Measurements from ENCODE around the gene TOGARAM2. TPM values are rescaled to one million over a fixed set of nuclear protein-coding genes. Genes with fewer than 3 reads are reported as not detected.

TOGARAM2 gene
- total and polyA plus RNA-seq, 2 of the 8 experiments (the other 6 are each of a cell fraction or from before 2014, with no cell fraction given), result 0.42 to 1.4 TPM

- Histone ChIP-seq H3K14ac (ENCODE audit: insufficient read length) (no peak overlapping the region), H4K91ac (replicated peaks; ENCODE audit: insufficient read length, low read length) (no peak overlapping the region), H3K4me1 (replicated peaks in 1 of 4; ENCODE audit: control insufficient read depth in 3 of 4, insufficient read depth in 4 of 4, low read length in 3 of 4) (peaks cover 0 to 5% (median 2%) of the 10 kb centered on the region in 4 experiments; a peak in 4 of 7 replicates), H2BK12ac (ENCODE audit: low read depth, low read length) (no peak overlapping the region), H3K79me2 (ENCODE audit: control insufficient read depth in 1 of 2, insufficient read depth in 2 of 2, low read length in 2 of 2) (no peaks in the 10 kb centered on the region), H3K36me3 (ENCODE audit: control insufficient read depth in 2 of 4, insufficient read depth in 4 of 4, low read length in 3 of 4) (no peaks in the 10 kb centered on the region), H2BK20ac (ENCODE audit: low read length) (no peak overlapping the region), H3K9me3 (ENCODE audit: insufficient read depth in 2 of 2, low read depth in 1 of 2, low read length in 1 of 2) (no peaks in the 10 kb centered on the region), H4K8ac (ENCODE audit: extremely low read depth, insufficient read depth, low read length) (no peak overlapping the region), H2BK15ac (ENCODE audit: low read length) (no peak overlapping the region), H3K23me2 (ENCODE audit: low read depth, low read length) (no peaks in the 10 kb centered on the region), H4K20me1 (replicated peaks in 1 of 2; ENCODE audit: control insufficient read depth in 1 of 2, insufficient read depth in 2 of 2, low read length in 2 of 2) (no peaks in the 10 kb centered on the region), H3K4me3 (ENCODE audit: extremely low read depth in 1 of 4, insufficient read depth in 2 of 4, low read depth in 3 of 4, low read length in 4 of 4) (no peak overlapping the region), H4K5ac (ENCODE audit: insufficient read length, low read depth, low read length) (no peak overlapping the region), H2AFZ (ENCODE audit: low read length) (no peak overlapping the region), H3K27me3 (replicated peaks in 1 of 4; ENCODE audit: control insufficient read depth in 3 of 4, extremely low read depth in 1 of 4, insufficient read depth in 3 of 4, low read length in 3 of 4) (no peaks in the 10 kb centered on the region), H3K56ac (replicated peaks; ENCODE audit: insufficient read length, low read depth, low read length) (no peak overlapping the region), H3K79me1 (ENCODE audit: low read depth, low read length) (no peaks in the 10 kb centered on the region), H3K23ac (ENCODE audit: insufficient read length) (no peak overlapping the region), H2BK120ac (replicated peaks; ENCODE audit: low read depth, low read length) (no peak overlapping the region), H3K9ac (replicated peaks in 1 of 4; ENCODE audit: extremely low read depth in 1 of 4, low read depth in 3 of 4, low read length in 3 of 4) (no peak overlapping the region), H2BK5ac (ENCODE audit: low read depth, low read length) (no peak overlapping the region), H3K27ac (ENCODE audit: low read depth, low read length) (no peak overlapping the region), H3K4me2 (ENCODE audit: insufficient read depth in 1 of 2, low read depth in 2 of 2, low read length in 2 of 2) (no peak overlapping the region), H3K18ac (ENCODE audit: extremely low read depth, low read length) (no peak overlapping the region), H3K4ac (replicated peaks; ENCODE audit: insufficient read length, low read depth, low read length) (no peak overlapping the region), H2AK5ac (ENCODE audit: low read depth, low read length) (no peak overlapping the region)
- FAIRE-seq (no peak), DNase-seq (ENCODE audit: low read depth in 1 of 2, low spot score in 2 of 2) (no peak)
- POLR2A ChIA-PET (ENCODE audit: partially characterized antibody), result no interaction called here
- CTCF ChIA-PET (ENCODE audit: partially characterized antibody), result no interaction called here
- 100% methylated on average over 1 of the region's 1 CpG; no CpG with 5 or more reads in 1 of the 2 experiments for WGBS, 2 experiments (ENCODE audit: extremely low coverage in 1 of 2, insufficient coverage in 1 of 2, insufficient read length in 1 of 2, insufficient replicate concordance in 2 of 2, low coverage in 1 of 2, low lambda C conversion rate in 2 of 2, missing lambda C conversion rate in 1 of 2)
- TF ChIP-seq CBX5 (IDR thresholded peaks at IDR 0.05; ENCODE audit: low read depth, low read length) (no peak), KDM5A (IDR thresholded peaks at IDR 0.05; ENCODE audit: low read length) (no peak), SP1 (IDR thresholded peaks at IDR 0.05; ENCODE audit: low read depth, low read length) (no peak), TAF7 (optimal IDR thresholded peaks at IDR 0.05; ENCODE audit: borderline replicate concordance, low read depth, low read length) (no peak), BRCA1 (IDR thresholded peaks at IDR 0.05; ENCODE audit: low read depth, low read length) (no peak), MAX (IDR thresholded peaks at IDR 0.05) (no peak), CTBP2 (IDR thresholded peaks at IDR 0.05; ENCODE audit: borderline replicate concordance, insufficient read depth, insufficient read length, low read length) (no peak)
These were observed 74.5 kb downstream of the TOGARAM2 start for GRCh38 chr2:29055601-29056000.

Measured in H1 (cell line).